ENCODE results near the gene HOTAIR. TPM values are rescaled to one million over a fixed set of nuclear protein-coding genes. Genes with fewer than 3 reads are reported as not detected.
A peak's percentile ranks its signal among the peaks of the same experiment; 100 is the strongest.

Gene HOTAIR
- total RNA-seq, 1 experiment from 2014 or later, result 3.3 TPM

GRCh38 chr12:54011665-54012532, 37.1 kb upstream of the HOTAIR start:
- DNase-seq (ENCODE audit: low read depth), result no peak

GRCh38 chr12:54010972-54011664, 36.4 kb upstream of the HOTAIR start:
- DNase-seq (ENCODE audit: low read depth), result no peak

GRCh38 chr12:54010053-54010971, 35.6 kb upstream of the HOTAIR start:
- DNase-seq (ENCODE audit: low read depth), result no peak

GRCh38 chr12:54009171-54010052, 34.7 kb upstream of the HOTAIR start:
- DNase-seq (ENCODE audit: low read depth), result no peak

- no peak for DNase-seq (ENCODE audit: low read depth)
Measured at GRCh38 chr12:54008260-54008552, 33.5 kb upstream of the HOTAIR start.

GRCh38 chr12:54007538-54008259, 32.9 kb upstream of the HOTAIR start:
- DNase-seq (ENCODE audit: low read depth), result no peak

- peak; percentile 50 for DNase-seq (ENCODE audit: low read depth)
Measured at GRCh38 chr12:54006559-54007220, 31.9 kb upstream of the HOTAIR start.

- peak; percentile 87 for DNase-seq (ENCODE audit: low read depth)
Measured at GRCh38 chr12:54005853-54006558, 31.3 kb upstream of the HOTAIR start.

GRCh38 chr12:54005531-54005852, 30.7 kb upstream of the HOTAIR start:
- DNase-seq (ENCODE audit: low read depth), result peak; percentile 49

- DNase-seq (ENCODE audit: low read depth), result peak; percentile 69
Measured at GRCh38 chr12:54004841-54005530, 30.2 kb upstream of the HOTAIR start.

- peak; percentile 45 for DNase-seq (ENCODE audit: low read depth)
Measured at GRCh38 chr12:54004063-54004840, 29.5 kb upstream of the HOTAIR start.

GRCh38 chr12:54003625-54004024, 28.9 kb upstream of the HOTAIR start:
- DNase-seq (ENCODE audit: low read depth), result no peak

- DNase-seq (ENCODE audit: low read depth), result no peak
Measured at GRCh38 chr12:54002915-54003389, 28.2 kb upstream of the HOTAIR start.

- DNase-seq (ENCODE audit: low read depth), result no peak
Measured at GRCh38 chr12:54002278-54002914, 27.6 kb upstream of the HOTAIR start.

- peak; percentile 11 for DNase-seq (ENCODE audit: low read depth)
Measured at GRCh38 chr12:54001283-54002187, 26.8 kb upstream of the HOTAIR start.

All from LHCN-M2 (cell line).